Ascending aorta (tissue), 2 donors: Measurements from ENCODE around the gene TMEM8B. TPM values are rescaled to one million over a fixed set of nuclear protein-coding genes. Genes with fewer than 3 reads are reported as not detected.

Experiments
- DNase-seq, 2 donors: peaks; one replicate each; pipeline ENCODE4 v3.0.0-alpha.2; 2019; ENCODE audit warnings: low spot score in 2 of 2
- H3K27ac ChIP-seq, 2 donors: fragments of 200-600 bp; sonication (generic); one replicate each; pipeline ENCODE4 v1.5.1; 2016 to 2017; ENCODE audit warnings: mild to moderate bottlenecking in 1 of 2
- H3K27me3 ChIP-seq: fragments of 200-600 bp; sonication (generic); one replicate; pipeline ENCODE4 v1.5.1; 2017
- H3K36me3 ChIP-seq, 2 donors: fragments of 200-600 bp; sonication (generic); one replicate each; pipeline ENCODE4 v1.5.1; 2016
- H3K4me1 ChIP-seq, 2 donors: fragments of 200-600 bp; sonication (generic); one replicate each; pipeline ENCODE4 v1.5.1; 2016 to 2017; ENCODE audit warnings: mild to moderate bottlenecking in 1 of 2
- H3K4me3 ChIP-seq, 2 donors: fragments of 200-600 bp; sonication (generic); one replicate each; pipeline ENCODE4 v1.5.1; 2016 to 2017; ENCODE audit warnings: mild to moderate bottlenecking in 1 of 2
- H3K9me3 ChIP-seq, 2 donors: fragments of 200-600 bp; sonication (generic); one replicate each; pipeline ENCODE4 v1.5.1; 2016
- intact Hi-C: fragments of 100-400 bp; cut with DNase I; formaldehyde crosslinking; loops from one replicate; pipeline ENCODE4 v1.15.1; 2023
- total RNA-seq: library from RNA; depleted of rRNA; stranded (reverse); fragments of >200 nt; gene quantifications from one replicate; pipeline ENCODE4 v1.1.0, GENCODE V29; 2016
- TF ChIP-seq, protein P1 (sequence below), 3 experiments: fragments of 200-600 bp in 2 of 3; fragments of 450-650 bp in 1 of 3; sonication (generic) in 2 of 3; IDR thresholded peaks; one replicate each; pipeline ENCODE4 v1.5.1; 2016 to 2019; ENCODE audit warnings: antibody characterized with exemption in 3 of 3, mild to moderate bottlenecking in 1 of 3, moderate library complexity in 1 of 3

TMEM8B gene
- total RNA-seq, 1 donor from 2014 or later, result 37.3 TPM

DNA sequence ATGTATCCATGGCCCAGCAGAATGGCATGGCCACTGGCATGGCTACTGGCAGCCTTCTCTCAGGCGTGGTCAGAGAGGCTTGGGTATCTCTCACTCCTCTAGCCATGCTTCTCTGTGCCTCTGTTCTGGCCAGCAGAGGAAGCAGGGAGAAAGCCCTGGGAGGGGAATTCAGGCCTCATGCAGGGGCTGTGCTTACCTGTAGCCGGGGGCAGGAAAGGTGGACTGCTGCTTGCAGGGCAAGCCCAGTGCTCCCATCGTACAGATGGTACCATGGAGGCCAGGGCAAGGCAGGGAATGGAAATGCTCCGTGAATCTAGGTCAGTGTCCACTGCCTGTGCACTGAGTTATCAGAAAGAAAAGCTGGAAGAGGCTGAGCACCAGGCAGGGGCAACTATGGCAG lies 38.5 kb downstream of the TMEM8B start:
- Histone ChIP-seq H3K9me3 (no peaks in the 10 kb centered on the region), H3K36me3 (no peaks in the 10 kb centered on the region), H3K4me3 (no peak overlapping the region), H3K4me1 (no peaks in the 10 kb centered on the region), H3K27me3 (no peaks in the 10 kb centered on the region), H3K27ac (no peak overlapping the region)
- DNase-seq, result no peak
- TF ChIP-seq, protein P1, sequence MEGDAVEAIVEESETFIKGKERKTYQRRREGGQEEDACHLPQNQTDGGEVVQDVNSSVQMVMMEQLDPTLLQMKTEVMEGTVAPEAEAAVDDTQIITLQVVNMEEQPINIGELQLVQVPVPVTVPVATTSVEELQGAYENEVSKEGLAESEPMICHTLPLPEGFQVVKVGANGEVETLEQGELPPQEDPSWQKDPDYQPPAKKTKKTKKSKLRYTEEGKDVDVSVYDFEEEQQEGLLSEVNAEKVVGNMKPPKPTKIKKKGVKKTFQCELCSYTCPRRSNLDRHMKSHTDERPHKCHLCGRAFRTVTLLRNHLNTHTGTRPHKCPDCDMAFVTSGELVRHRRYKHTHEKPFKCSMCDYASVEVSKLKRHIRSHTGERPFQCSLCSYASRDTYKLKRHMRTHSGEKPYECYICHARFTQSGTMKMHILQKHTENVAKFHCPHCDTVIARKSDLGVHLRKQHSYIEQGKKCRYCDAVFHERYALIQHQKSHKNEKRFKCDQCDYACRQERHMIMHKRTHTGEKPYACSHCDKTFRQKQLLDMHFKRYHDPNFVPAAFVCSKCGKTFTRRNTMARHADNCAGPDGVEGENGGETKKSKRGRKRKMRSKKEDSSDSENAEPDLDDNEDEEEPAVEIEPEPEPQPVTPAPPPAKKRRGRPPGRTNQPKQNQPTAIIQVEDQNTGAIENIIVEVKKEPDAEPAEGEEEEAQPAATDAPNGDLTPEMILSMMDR (IDR thresholded peaks at IDR 0.05), result no peak
- intact Hi-C loops, result no loop called here

GRCh38 chr9:35868933-35869332 lies 39.9 kb downstream of the TMEM8B start:
- TF ChIP-seq, protein P1 (IDR thresholded peaks at IDR 0.05), result no peak
- no peaks in the 10 kb centered on the region for H3K36me3 ChIP-seq

DNA sequence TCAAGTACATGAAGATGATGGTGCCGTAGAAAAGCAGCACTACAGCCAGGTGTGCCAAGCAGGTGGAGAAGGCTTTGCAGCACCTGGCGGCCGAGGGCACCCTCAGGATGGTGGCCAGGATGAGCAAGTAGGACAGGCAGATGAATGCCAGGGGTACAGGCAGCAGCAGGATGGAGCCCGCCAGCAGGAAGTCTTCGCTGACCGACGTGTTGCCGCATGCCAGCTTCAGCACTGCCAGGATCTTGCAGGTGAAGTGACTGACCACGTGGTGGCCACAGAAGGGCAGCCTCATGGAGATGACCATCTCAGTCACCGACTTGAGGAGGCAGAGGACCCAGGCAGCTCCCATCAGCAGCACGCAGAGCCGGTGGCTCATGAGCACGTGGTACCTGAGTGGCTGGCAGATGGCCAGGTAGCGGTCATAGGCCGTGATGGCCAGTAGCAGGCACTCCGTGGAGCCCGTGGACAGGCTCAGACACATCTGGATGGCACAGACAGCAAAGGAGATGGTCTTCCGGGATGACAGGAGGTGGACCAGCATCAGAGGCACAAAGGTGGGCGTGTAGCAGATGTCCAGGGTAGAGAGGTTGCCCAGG lies 40.7 kb downstream of the TMEM8B start:
- no peaks in the 10 kb centered on the region for H3K9me3 ChIP-seq
- H3K4me1 ChIP-seq, result no peaks in the 10 kb centered on the region
- no peak overlapping the region for H3K4me3 ChIP-seq
- no peak for DNase-seq
- no peak overlapping the region for H3K27ac ChIP-seq
- H3K36me3 ChIP-seq, result no peaks in the 10 kb centered on the region
- H3K27me3 ChIP-seq, result no peaks in the 10 kb centered on the region
- TF ChIP-seq, protein P1 (IDR thresholded peaks at IDR 0.05), result no peak
- intact Hi-C loops, result no loop called here

More at GRCh38 chr9:35868933-35869332, 39.9 kb downstream of the TMEM8B start:
- H3K27ac ChIP-seq, result no peak overlapping the region
- H3K9me3 ChIP-seq, result no peaks in the 10 kb centered on the region
- H3K4me1 ChIP-seq, result no peaks in the 10 kb centered on the region
- H3K27me3 ChIP-seq, result no peaks in the 10 kb centered on the region
- no peak for DNase-seq
- intact Hi-C loops, result no loop called here
- no peak overlapping the region for H3K4me3 ChIP-seq

GRCh38 chr9:35870351-35870923 lies 41.4 kb downstream of the TMEM8B start, which contains the start of gene OR13J1:
Gene OR13J1 (minus strand): TSS chr9:35870401. CDS start chr9:35870401, 0 bp downstream.
- H3K27me3 ChIP-seq, result no peaks in the 10 kb centered on the region
- H3K9me3 ChIP-seq, result peaks cover 0 to under 1% of the 10 kb centered on the region in 2 donors
- no peak within 1 kb of the TSS for H3K4me3 ChIP-seq
- DNase-seq, result no peak
- no peaks in the 10 kb centered on the region for H3K4me1 ChIP-seq
- no peaks in the 10 kb centered on the region for H3K36me3 ChIP-seq
- TF ChIP-seq, protein P1 (IDR thresholded peaks at IDR 0.05), result no peak
- intact Hi-C loops, result no loop called here
- no peak within 1 kb of the TSS for H3K27ac ChIP-seq

DNA sequence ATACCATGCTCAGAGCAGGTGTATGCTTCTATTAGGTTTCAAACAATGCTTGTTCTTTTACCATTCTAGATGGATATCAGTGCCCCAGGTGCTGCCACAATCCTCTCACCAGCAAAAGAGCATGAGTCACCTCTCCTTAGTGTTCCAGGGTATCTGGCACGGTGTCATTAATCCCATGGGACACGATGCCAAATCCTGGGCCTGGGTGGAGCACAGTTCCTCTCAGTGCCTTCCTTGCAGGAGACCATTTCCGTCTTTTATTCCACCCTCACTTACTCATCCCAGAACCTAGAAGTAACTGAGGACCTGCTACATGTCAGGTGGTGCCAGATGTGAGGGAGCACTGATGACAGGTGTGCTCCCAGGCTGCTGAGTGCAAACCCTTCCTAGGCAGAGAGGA lies 42.5 kb downstream of the TMEM8B start:
- no peak for DNase-seq
- Histone ChIP-seq H3K27me3 (no peaks in the 10 kb centered on the region), H3K4me3 (no peak overlapping the region), H3K36me3 (no peaks in the 10 kb centered on the region), H3K4me1 (no peaks in the 10 kb centered on the region), H3K27ac (no peak overlapping the region), H3K9me3 (peaks cover 3 to 6% of the 10 kb centered on the region in 2 donors)
- intact Hi-C loops, result no loop called here
- TF ChIP-seq, protein P1 (IDR thresholded peaks at IDR 0.05), result no peak
